Gastrocnemius medialis (tissue), 4 donors: Measurements from ENCODE around the gene METTL15.

Experiments used
- CTCF ChIP-seq, 5 experiments: fragments of 450-650 bp in 3 of 5; fragments of 200-600 bp in 2 of 5; sonication (generic) in 2 of 5; IDR thresholded peaks in 4 of 5; conservative IDR thresholded peaks in 1 of 5; 1 replicate in 4 of 5; 2 replicates in 1 of 5; pipeline ENCODE4 v1.5.1; 2016 to 2019; ENCODE audit warnings: antibody characterized with exemption in 5 of 5, mild to moderate bottlenecking in 3 of 5, moderate library complexity in 3 of 5
- POLR2A ChIP-seq, 2 donors: fragments of 450-650 bp; IDR thresholded peaks; one replicate each; pipeline ENCODE4 v1.6.1; 2017; ENCODE audit warnings: antibody characterized with exemption in 2 of 2, mild to moderate bottlenecking in 2 of 2, moderate library complexity in 2 of 2

DNA sequence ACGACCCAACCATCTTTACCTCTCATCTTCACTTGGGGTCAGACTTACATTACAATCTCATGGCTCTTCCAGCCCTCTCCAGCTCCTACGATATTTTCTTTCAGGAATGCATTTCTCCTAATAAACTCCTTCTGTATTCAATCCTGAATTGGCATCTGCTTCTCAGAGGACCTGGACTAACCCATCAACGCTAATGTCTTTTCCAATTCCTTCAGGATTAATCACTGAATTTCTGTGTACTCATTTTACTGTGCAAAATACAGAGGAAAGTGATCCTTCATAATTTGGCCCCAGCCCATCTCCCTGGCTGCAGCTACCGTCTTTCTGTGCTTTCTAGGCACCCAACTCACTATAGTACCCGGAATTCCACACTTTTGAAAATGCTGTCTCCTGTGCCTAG, 239.2 kb downstream of the METTL15 start:
- TF ChIP-seq POLR2A (IDR thresholded peaks at IDR 0.05), result no peak
- no peak for TF ChIP-seq CTCF (IDR thresholded peaks at IDR 0.05 in 4 of 5, conservative IDR thresholded peaks at IDR 0.05 in 1 of 5)
